ENCODE data around the gene SHKBP1.
A peak's percentile ranks its signal among the peaks of the same experiment; 100 is the strongest.
"Not testable (repeated sequence)": the region's sequence is repeated elsewhere in the genome, so short reads cannot be mapped to it uniquely, and the experiment has no call there.

The SHKBP1 gene

DNA sequence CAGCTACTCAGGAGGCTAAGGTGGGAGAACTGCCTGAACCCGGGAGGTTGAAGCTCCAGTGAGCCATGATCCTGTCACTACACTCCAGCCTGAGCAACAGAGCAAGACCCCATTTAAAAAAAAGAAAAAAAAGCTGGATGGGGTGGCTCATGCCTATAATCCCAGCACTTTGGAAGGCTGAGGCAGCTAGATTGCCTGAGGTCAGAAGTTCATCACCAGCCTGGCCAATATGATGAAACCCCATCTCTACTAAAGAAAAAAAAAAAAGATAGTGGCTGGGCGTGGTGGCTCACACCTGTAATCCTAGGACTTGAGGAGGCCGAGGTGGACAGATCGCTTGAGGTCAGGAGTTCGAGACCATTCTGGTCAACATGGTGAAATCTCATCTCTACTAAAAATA is 39.5 kb downstream of the SHKBP1 start:
- DNase-seq (ENCODE audit: low spot score): no peak

DNA sequence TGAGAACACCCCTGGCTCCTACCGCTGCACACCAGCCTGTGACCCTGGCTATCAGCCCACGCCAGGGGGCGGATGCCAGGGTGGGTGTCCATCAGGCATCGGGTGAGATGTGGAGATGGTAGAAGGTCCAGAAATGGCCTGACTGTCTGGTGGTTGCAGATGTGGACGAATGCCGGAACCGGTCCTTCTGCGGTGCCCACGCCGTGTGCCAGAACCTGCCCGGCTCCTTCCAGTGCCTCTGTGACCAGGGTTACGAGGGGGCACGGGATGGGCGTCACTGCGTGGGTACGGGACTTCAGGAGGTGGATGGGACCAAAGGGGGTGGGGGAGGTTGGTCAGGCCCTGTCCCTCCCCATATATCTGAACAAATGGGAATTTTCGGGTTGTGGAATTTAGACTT is 40.3 kb downstream of the SHKBP1 start:
- no peak for DNase-seq (ENCODE audit: low spot score)

DNA sequence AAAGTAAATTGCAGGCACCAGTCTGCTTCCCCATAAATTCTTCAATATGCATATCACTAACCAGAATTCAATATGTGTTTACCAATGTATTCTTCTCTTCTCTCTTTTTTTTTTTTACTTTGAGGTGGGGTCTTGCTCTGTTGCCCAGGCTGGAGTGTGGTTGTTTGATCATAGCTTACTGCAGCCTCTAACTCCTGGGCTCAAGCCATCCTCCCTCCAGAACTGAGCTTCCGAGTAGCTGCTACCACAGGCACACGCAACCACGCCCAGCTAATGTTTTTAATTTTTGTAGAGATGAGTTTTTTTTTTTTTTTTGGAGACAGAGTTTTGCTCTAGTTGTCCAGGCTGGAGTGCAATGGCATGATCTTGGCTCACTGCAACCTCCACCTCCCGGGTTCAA is 41.3 kb downstream of the SHKBP1 start:
- DNase-seq (ENCODE audit: low spot score): no peak

DNA sequence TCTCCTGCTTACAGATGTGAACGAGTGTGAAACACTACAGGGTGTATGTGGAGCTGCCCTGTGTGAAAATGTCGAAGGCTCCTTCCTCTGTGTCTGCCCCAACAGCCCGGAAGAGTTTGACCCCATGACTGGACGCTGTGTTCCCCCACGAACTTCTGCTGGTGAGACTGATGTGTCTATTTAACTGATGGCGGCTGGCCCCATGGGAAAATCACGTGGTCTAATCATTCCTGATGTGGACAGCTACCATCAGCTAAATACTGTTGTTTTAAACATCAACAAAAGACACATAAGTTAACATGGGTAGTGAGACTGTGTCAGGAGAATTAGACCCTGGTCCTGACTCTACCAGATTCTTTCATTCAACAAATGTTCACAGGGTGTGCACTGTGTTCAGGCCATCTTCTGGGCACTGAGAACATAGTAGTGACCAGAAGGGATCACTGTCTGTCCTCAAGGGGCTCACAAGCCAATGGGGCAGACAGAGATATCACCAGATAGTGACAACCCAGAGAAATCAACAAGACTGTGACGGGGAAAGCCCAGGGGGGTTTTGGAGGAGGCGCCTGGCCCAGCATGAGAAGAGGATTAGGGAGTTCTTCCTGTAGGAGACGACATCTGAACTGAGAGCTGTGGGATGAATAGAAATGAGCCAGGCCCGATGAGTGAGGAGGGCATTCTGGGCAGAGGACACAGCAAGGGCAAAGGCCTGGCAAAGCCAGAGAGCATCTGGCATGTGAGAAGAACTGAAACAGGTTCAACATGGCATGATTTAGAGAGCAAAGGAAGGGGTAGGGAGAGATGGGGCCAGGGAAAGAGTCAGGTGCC is 42.9 kb downstream of the SHKBP1 start:
- no peak for DNase-seq (ENCODE audit: low spot score)

DNA sequence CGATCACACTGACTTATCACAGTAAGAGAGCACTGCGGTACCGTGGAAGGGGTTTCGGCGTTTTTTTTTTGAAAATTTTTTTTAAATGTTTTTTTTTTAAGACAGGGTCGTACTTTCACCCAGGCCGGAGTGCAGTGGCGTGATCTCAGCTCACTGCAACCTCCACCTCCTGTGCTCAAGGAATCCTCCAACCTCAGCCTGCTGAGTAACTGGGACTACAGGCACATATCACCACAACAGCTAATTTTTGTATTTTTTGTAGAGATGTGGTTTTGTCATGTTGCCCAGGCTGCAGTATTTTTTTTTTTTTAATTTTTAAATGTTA is 43.5 kb downstream of the SHKBP1 start:
- DNase-seq (ENCODE audit: low spot score): no peak

DNA sequence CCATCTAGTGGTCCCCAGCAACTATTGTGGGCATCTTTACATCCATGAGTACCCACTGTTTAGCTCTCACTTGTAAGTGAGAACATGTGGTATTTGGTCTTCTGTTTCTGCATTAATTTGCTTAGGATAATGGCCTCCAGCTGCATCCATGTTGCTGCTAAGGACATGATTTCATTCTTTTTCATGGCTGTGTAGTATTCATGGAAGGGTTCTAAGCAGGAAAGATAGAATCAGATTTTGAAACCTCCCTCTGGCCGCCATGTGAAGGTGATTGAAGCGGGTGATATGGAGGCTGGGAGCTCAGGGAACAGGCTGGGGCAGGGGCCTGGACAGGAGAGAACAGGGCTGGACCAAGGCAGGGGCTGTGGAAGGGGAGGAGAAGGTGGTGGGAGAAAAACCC is 44.6 kb downstream of the SHKBP1 start:
- DNase-seq (ENCODE audit: low spot score): no peak

DNA sequence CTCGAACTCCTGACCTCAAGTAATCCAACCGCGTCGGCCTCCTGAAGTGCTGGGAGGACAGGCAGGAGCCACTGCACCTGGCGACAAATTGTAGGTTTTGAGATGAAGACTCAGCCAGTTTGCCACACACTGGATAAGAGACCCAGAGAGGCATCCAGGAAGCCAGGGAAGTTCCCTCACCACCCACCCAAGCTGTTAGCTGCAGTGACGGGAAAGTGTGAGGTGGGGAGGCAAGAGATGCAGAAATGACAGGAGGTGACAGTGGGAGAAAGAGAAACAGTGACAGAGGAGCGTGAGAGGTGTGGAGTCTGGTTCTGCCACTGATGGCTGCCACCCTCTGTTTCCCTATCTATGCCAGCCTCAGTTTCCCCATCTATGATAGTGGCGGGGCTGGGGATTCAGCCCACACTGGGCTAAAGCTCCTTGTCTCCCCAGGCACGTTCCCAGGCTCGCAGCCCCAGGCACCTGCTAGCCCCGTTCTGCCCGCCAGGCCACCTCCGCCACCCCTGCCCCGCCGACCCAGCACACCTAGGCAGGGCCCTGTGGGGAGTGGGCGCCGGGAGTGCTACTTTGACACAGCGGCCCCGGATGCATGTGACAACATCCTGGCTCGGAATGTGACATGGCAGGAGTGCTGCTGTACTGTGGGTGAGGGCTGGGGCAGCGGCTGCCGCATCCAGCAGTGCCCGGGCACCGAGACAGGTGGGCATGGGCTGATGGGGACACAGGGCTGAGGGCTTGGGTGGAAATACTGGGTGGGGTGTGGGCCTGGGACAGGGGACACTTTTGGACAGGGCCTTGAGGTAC is 45.5 kb downstream of the SHKBP1 start:
- DNase-seq (ENCODE audit: low spot score): no peak

DNA sequence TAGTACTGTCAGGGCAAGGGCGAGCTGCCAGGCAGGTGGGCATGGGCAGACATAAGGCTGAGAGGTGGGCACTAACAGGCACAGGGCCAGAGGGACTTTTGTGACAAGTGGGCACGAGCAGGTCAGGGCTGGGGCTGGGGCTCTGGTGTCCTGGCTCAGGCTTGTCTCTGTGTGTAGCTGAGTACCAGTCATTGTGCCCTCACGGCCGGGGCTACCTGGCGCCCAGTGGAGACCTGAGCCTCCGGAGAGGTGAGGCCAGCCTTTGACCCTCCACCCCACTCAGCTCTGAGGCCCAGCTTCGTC is 46.1 kb downstream of the SHKBP1 start:
- no peak for DNase-seq (ENCODE audit: low spot score)

DNA sequence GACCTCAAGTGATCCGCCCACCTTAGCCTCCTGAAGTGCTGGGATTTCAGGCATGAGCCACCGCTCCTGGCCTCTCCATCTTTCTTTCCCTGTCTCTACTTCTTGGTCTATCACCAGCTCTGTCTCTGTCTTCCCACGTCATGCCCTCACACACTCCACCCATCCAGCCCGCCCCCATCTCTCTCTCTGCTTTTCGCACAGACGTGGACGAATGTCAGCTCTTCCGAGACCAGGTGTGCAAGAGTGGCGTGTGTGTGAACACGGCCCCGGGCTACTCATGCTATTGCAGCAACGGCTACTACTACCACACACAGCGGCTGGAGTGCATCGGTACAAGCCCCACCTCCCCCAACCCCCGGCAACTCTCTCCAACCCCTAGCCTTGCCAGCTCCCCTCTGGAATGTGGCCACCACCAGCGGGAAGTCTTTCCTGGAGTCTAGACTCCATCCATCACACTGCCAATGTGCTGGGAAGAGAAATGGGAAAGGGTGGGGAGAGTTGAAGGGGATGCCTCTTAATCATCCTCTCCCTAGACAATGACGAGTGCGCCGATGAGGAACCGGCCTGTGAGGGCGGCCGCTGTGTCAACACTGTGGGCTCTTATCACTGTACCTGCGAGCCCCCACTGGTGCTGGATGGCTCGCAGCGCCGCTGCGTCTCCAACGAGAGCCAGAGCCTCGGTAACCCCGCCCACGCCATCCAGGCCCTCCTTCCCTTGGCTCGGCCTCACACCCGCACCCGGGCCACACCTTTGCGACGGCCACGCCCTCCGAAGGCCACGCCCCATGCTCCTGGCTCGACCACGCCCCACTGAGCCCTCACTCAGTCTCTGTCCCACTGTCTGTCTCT is 47.0 kb downstream of the SHKBP1 start:
- no peak for DNase-seq (ENCODE audit: low spot score)

DNA sequence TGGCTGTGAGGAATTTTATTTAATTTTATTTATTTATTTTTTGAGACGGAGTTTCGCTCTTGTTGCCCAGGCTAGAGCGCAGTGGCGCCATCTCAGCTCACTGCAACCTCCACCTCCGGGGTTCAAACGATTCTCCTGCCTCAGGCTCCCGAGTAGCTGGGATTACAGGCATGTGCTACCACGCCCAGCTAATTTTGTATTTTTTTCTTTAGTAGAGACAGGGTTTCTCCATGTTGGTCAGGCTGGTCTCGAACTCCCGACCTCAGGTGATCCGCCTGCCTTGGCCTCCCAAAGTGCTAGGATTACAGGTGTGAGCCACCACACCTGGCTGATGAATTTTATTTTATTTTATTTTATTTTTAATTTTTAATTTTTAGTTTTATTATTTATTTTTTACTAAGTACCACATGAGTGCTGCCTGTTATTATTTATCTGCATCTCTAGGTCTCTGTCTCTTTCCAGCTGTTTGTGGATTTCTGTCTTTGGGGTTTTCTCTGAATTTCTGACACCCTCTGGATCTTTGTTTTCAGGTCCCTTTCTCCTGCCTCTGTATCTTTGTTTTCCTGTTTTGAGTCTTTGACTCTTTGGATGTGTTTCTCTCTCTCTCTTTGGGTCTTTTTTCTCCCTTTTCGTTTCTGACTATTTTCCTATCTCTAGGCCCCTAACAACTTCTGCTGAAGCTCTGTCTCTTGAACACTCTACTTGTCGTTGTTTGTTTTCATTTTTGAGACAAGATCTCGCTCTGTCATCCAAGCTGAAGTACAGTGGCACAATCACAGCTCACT is 47.9 kb downstream of the SHKBP1 start:
- DNase-seq (ENCODE audit: low spot score): not testable (repeated sequence)

DNA sequence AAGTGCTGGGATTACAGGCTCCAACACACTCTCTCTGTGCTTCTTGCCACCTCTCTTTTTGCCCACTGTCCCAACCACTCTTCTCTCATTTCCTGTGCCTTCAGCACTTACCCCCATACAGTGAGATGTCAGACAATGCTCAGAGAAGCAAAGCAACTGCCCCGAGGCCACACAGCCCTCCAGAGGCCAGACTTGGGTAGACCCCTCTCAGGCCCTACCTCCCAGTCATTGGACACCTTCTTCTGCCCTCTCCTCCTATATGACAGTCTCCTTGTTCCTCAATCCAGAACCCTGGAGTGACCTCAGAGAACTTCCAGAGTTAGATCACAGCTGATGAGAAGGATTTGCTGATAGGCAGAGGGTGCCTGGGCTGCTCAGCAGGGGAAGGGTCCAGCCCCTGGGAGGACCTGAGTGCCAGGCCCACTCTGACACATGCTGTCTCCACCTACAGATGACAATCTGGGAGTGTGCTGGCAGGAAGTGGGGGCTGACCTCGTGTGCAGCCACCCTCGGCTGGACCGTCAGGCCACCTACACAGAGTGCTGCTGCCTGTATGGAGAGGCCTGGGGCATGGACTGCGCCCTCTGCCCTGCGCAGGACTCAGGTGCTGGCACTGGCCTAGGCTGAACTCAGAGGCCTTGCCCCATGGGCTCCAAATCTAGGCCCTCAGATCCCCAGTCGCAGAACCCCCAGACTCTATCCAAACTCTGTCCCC is 48.9 kb downstream of the SHKBP1 start:
- no peak for DNase-seq (ENCODE audit: low spot score)

DNA sequence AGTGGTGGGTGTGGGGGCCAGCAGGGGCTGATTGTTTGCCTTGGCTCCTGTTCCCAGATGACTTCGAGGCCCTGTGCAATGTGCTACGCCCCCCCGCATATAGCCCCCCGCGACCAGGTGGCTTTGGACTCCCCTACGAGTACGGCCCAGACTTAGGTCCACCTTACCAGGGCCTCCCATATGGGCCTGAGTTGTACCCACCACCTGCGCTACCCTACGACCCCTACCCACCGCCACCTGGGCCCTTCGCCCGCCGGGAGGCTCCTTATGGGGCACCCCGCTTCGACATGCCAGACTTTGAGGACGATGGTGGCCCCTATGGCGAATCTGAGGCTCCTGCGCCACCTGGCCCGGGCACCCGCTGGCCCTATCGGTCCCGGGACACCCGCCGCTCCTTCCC is 50.2 kb downstream of the SHKBP1 start:
- no peak for DNase-seq (ENCODE audit: low spot score)

DNA sequence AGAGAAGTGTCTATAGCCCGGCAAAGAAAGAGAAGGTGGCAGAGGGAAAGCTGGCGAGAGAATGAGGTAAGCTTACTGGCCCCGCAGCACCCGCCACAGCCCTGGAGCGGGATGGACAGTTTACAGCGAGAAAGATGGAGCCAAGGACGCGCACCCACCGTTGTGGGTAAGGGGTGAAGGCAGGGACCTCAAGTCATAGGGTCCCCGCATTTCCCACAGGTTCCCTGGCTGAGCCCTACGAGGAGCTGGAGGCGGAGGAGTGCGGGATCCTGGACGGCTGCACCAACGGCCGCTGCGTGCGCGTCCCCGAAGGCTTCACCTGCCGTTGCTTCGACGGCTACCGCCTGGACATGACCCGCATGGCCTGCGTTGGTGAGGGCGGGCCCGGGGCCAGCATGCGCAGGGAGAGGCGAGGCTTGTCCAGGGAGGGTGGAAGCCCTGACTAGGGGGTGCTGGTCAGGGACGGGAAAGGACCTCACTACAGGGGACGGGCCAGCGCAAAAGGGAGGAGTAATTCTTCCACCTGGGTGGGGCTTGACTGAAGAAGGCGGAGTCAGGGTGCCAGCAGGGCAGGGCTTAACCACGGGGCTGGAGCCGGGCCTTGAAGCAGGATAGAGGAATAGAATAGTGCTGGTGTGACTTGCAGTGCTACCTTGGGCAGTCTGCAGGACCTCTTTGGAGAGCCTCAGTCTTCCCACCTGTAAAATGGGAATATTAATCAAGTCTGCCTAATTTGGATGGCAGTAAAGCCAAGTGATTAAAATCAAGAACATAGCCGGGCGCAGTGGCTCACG is 51.0 kb downstream of the SHKBP1 start:
- DNase-seq (ENCODE audit: low spot score): no peak

DNA sequence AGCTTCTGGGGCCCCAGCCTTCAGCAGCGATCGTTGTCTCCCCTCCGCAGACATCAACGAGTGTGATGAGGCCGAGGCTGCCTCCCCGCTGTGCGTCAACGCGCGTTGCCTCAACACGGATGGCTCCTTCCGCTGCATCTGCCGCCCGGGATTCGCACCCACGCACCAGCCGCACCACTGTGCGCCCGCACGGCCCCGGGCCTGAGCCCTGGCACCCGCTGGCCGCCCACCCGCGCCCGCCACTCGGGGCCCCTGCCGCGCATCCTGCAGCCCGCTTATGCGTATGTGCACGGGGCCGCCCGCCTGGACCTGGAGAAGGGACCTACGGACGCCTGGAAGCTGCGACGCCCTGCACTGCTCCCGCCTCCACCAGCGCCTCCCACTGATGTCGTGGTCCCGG is 52.7 kb downstream of the SHKBP1 start:
- no peak for DNase-seq (ENCODE audit: low spot score)

DNA sequence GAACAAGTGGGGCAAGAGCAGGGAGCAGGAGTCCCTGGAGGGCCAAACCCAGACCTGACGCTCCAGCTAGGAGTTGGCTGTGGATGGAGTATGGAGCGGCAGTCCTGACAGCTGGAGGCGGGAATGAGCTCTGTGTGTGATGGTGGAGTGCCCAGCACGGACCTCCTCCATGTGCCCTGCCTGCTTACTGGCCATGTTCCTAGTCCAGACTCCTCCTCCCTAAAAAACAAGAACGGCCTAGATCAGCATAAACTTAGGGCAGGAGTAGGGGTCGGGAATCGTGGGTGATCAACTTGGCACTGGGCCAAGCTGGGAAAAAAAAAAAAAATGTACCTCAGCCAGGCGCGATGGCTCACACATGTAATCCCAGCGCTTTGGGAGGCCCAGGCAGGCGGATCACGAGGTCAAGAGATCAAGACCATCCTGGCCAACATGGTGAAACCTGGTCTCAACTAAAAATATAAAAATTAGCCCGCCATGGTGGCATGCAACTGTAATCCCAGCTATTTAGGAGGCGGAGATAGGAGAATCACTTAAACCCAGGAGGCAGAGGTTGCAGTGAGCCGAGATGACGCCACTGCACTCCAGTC is 54.0 kb downstream of the SHKBP1 start:
- no peak for DNase-seq (ENCODE audit: low spot score)

DNA sequence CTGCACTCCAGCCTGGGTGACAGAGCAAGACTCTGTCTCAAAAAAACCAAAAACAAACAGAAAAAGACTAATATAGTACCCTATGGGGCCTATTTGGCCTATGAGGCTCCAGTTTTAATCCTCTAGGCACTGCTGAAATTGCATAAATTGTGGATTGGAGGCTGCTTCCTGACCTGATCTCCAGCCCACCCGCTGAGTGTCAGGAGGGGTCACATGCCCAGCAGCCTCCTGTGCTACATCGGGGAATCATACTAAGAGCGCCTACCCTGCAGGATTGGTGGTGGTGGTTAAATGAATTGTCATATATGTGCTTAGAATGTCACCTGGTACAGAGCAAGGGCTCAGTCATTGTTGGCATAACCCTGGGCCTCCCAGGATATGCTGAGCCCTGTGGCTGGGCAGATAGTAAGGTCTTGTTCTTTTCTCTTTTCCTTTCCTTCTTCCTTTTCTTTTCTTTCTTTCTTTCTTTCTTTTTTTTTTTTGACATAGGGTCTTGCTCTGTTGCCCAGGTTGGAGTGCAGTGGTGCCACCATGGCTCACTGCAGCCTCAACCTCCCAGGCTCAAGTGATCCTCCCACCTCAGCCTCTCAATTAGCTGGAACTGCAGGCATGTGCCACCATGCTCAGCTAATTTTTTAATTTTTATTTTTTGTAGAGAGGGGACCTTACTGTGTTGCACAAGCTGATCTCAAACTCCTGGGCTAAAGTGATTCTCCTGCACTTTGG is 55.8 kb downstream of the SHKBP1 start:
- no peak for DNase-seq (ENCODE audit: low spot score)

DNA sequence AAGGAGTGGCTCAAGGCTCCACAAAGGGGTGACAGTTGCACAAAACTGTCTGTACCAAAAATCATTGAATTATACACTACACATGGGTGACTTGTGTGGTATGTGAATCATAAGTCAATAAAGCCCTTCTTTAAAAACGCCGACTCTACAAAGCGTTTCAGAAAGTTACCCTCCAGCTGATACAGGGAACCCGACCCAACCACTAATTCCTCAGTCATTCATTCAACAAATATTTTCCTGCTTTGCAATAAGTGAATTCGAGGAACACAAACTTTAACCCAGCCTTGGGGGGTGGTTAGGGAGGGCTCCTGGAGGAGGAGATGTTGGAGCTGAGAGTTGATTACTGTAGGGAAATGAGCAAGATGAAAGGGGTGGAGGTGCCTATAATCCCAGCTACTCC is 56.5 kb downstream of the SHKBP1 start:
- peak; percentile 49 for DNase-seq (ENCODE audit: low spot score)

DNA sequence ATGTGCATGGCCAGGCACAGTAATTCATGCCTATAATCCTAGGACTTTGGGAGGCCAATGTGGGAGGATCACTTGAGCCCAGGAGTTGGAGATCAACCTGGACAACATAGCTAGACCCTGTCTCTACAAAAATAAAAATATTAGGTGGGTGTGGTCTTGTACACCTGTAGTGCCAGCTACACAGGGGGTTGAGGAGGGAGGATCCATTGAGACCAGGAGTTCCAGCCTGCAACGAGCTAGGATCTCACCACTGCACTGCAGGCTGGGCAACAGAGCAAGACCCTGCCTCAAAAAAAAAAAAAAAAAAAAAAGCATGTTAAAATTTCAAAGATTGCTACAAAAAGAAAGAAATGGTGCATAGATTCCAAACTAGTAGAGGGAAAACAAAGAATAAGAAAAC is 61.7 kb downstream of the SHKBP1 start:
- DNase-seq (ENCODE audit: low spot score): no peak

DNA sequence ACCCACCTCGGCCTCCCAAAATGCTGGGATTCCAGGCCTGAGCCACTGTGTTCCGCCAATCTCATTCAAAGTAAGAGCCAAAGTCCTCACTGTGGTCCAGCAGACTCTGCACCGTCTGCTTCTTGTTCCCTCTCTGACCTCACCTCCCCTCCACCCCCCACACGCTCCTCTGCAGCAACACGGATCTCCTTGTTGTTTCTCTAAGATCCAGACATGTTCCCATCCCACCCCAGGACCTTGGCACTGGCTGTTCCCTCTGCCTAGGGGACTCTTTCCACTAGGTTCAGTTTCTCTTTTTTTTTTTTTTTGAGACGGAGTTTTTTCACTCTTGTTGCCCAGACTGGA is 62.9 kb downstream of the SHKBP1 start:
- DNase-seq (ENCODE audit: low spot score): no peak

DNA sequence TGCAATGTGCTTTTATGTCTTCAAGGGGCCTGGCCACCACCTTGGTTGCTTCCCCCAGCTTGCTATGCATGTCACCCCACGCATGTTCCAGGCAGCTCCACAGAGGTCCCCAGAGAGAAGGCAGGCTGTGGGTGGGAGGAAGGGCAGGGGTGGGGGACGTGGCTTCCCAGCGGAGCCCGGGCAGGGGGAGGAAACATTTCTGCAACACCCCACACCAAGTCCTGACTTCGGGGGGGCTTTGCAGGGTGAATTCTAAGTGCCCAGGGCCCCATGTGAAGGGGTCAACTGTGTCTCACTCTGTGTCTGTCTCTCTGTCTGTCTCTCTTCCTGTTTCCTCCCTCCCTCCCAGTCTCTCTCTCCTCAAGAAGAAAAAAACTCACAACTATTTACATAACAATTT is 64.1 kb downstream of the SHKBP1 start:
- peak; percentile 55 for DNase-seq (ENCODE audit: low spot score)

All from hepatic stellate cell (primary cell).